ENCODE measurements around the gene ELAVL2. TPM values are rescaled to one million over a fixed set of nuclear protein-coding genes. Genes with fewer than 3 reads are reported as not detected.

ELAVL2 gene
- total RNA-seq, 1 donor from 2014 or later = not detected

DNA sequence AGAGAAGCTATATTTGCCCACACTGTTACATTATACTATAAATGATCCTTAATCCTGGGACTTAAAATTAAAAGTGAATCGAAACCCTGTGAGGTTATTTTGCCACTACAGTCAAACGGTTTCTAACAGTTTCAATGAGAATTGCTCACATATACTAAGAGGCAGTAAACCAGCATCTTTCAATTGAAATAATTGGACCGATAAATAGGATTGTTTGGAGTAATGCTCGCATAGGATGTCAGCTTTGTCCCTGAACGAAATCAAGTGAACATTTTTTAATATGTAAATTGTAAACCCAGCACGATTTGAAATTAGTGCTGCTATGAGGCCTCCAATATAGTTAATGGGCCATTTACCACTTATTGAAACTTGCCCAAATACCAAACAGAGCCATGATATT is 60.5 kb downstream of the ELAVL2 start:
- no peak overlapping the region for H3K27ac ChIP-seq
- H3K4me3 ChIP-seq = no peak overlapping the region
- intact Hi-C loops (cut with DNase I) = no loop called here
- ATAC-seq = no peak
- no peaks in the 10 kb centered on the region for H3K27me3 ChIP-seq (ENCODE audit: low read depth)
- TF ChIP-seq, protein P1, sequence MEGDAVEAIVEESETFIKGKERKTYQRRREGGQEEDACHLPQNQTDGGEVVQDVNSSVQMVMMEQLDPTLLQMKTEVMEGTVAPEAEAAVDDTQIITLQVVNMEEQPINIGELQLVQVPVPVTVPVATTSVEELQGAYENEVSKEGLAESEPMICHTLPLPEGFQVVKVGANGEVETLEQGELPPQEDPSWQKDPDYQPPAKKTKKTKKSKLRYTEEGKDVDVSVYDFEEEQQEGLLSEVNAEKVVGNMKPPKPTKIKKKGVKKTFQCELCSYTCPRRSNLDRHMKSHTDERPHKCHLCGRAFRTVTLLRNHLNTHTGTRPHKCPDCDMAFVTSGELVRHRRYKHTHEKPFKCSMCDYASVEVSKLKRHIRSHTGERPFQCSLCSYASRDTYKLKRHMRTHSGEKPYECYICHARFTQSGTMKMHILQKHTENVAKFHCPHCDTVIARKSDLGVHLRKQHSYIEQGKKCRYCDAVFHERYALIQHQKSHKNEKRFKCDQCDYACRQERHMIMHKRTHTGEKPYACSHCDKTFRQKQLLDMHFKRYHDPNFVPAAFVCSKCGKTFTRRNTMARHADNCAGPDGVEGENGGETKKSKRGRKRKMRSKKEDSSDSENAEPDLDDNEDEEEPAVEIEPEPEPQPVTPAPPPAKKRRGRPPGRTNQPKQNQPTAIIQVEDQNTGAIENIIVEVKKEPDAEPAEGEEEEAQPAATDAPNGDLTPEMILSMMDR (IDR thresholded peaks at IDR 0.05) = no peak
- no peaks in the 10 kb centered on the region for H3K4me1 ChIP-seq
- no peaks in the 10 kb centered on the region for H3K36me3 ChIP-seq
- no peak for DNase-seq
- no peaks in the 10 kb centered on the region for H3K9me3 ChIP-seq

DNA sequence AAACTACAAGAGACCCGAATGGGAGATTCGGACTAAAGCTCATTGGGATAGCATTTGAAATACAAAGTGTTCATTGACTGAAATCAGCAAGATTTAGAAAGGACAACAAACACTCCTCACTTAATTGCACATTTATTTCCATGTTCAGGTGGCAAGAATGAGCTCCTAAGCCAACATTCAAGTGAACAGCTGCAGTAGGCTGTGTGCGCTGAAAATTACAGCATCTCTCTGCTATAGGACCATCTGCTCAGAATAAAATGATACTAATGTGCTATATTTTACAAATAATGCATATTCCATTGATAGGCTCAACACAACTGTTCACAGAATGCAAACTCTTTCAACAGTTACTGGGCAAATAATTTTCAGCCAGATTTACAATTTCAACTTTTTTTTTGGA is 61.8 kb downstream of the ELAVL2 start:
- Histone ChIP-seq H3K9me3 (no peaks in the 10 kb centered on the region), H3K27ac (no peak overlapping the region), H3K36me3 (no peaks in the 10 kb centered on the region), H3K27me3 (ENCODE audit: low read depth) (no peaks in the 10 kb centered on the region), H3K4me3 (no peak overlapping the region), H3K4me1 (no peaks in the 10 kb centered on the region)
- TF ChIP-seq, protein P1 (IDR thresholded peaks at IDR 0.05) = no peak
- ATAC-seq (no peak), DNase-seq (no peak)
- intact Hi-C loops (cut with DNase I) = no loop called here

- DNase-seq (no peak), ATAC-seq (no peak)
- H3K4me3 ChIP-seq = no peak overlapping the region
- TF ChIP-seq, protein P1 (IDR thresholded peaks at IDR 0.05) = no peak
- no peak overlapping the region for H3K27ac ChIP-seq
- intact Hi-C loops (cut with DNase I) = no loop called here
- H3K36me3 ChIP-seq = no peaks in the 10 kb centered on the region
- H3K27me3 ChIP-seq (ENCODE audit: low read depth) = no peaks in the 10 kb centered on the region
- no peaks in the 10 kb centered on the region for H3K9me3 ChIP-seq
- H3K4me1 ChIP-seq = no peaks in the 10 kb centered on the region
Observed at GRCh38 chr9:23754551-23754950, 71.5 kb downstream of the ELAVL2 start.

DNA sequence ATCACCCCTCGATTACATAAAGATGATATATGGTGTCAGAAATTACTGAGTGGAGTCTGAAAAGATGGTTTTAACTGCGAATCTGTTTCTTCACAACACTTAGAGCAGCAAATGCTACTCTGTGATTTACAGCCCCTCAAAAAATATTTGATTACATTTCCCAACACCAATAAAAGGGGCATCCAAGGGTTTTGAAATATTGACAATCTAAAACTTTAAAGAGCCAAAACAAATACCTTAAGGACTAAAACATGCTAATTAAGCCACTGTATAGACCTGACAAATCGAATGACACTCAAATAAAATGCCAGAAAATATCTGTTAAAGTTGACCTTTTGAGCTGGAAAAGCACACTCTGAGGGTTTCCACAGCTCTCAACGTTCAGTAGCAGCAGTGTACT is 73.2 kb downstream of the ELAVL2 start:
- intact Hi-C loops (cut with DNase I) = no loop called here
- TF ChIP-seq, protein P1 (IDR thresholded peaks at IDR 0.05) = no peak
- H3K27me3 ChIP-seq (ENCODE audit: low read depth) = no peaks in the 10 kb centered on the region
- no peak for DNase-seq
- no peaks in the 10 kb centered on the region for H3K9me3 ChIP-seq
- no peak overlapping the region for H3K27ac ChIP-seq
- no peaks in the 10 kb centered on the region for H3K4me1 ChIP-seq
- H3K36me3 ChIP-seq = no peaks in the 10 kb centered on the region
- H3K4me3 ChIP-seq = no peak overlapping the region
- no peak for ATAC-seq

DNA sequence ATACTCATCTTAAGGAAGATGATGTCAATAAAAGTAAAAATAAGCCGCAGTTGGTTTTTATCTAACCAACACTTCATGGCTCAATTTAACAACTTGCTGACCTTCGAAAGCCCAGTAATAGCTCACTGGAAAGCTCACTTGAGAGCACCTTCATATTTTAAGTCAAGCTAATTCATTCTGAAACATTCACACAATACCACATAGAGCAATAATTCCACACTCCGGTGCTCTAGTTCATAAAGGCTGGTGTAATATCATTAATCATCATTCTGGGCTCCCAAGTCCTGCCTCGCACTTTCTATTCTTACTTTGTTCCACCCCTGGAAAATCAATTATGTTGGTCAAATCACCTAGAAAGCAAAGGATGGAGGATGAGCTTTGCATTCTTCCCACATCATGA is 74.4 kb downstream of the ELAVL2 start:
- intact Hi-C loops (cut with DNase I) = no loop called here
- no peak for ATAC-seq
- DNase-seq = no peak
- Histone ChIP-seq H3K27me3 (ENCODE audit: low read depth) (no peaks in the 10 kb centered on the region), H3K27ac (no peak overlapping the region), H3K4me1 (no peaks in the 10 kb centered on the region), H3K9me3 (no peaks in the 10 kb centered on the region), H3K4me3 (no peak overlapping the region), H3K36me3 (no peaks in the 10 kb centered on the region)
- TF ChIP-seq, protein P1 (IDR thresholded peaks at IDR 0.05) = no peak

- intact Hi-C loops (cut with DNase I) = no loop called here
- Histone ChIP-seq H3K4me1 (no peaks in the 10 kb centered on the region), H3K36me3 (no peaks in the 10 kb centered on the region), H3K27ac (no peak overlapping the region), H3K4me3 (no peak overlapping the region), H3K27me3 (ENCODE audit: low read depth) (no peaks in the 10 kb centered on the region), H3K9me3 (no peaks in the 10 kb centered on the region)
- TF ChIP-seq, protein P1 (IDR thresholded peaks at IDR 0.05) = no peak
- ATAC-seq (no peak), DNase-seq (no peak)
Observed at GRCh38 chr9:23750808-23751207, 75.2 kb downstream of the ELAVL2 start.
